Epidermal melanocyte (primary cell): Measurements from ENCODE around the gene ZNF750.

Experiments
- DNase-seq: peaks from one replicate; pipeline ENCODE4 v3.0.0; 2011; ENCODE audit warnings: low spot score; ENCODE audit not compliant: insufficient read length

The ZNF750 gene

DNA sequence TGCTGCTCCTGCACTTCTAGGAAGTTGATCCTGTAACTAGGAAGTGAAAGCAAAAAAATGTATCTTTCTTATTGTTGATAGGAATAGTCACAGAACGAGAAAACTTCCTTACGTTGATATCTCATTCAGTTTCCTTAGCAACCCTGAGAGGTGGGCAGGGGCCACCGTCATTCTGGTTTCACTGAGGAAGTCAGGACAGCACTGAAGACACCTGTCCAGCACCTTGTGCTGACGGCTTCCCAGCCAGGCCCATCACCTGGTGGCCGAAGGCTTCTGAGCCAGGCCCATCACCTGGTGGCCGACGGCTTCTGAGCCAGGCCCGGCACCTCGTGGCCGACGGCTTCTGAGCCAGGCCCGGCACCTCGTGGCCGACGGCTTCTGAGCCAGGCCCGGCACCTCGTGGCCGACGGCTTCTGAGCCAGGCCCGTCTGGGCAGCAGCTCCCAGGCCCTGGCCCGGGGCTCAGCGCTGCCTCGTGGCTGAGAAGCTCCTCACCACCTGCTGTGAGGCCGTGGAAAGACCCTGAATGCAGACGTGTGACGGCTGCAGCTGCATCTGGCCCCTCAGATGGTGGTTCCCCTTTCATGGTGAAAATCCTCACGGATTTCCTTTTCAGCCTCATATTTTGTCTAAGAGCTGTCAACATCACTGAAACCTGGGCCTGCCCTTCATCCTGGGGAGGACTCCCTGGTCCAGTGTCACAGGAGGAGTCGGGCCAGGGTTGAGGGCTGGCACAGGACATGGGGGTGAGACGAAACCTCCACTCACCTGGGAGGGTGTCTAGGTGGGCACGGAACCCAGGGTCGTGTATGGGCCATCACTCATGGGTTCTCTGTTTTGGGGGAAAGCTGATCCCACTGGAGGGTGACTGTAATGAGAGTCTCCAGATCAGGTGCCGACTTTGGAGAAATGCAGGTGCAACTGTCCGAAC lies 33.0 kb upstream of the ZNF750 start:
- no peak for DNase-seq

DNA sequence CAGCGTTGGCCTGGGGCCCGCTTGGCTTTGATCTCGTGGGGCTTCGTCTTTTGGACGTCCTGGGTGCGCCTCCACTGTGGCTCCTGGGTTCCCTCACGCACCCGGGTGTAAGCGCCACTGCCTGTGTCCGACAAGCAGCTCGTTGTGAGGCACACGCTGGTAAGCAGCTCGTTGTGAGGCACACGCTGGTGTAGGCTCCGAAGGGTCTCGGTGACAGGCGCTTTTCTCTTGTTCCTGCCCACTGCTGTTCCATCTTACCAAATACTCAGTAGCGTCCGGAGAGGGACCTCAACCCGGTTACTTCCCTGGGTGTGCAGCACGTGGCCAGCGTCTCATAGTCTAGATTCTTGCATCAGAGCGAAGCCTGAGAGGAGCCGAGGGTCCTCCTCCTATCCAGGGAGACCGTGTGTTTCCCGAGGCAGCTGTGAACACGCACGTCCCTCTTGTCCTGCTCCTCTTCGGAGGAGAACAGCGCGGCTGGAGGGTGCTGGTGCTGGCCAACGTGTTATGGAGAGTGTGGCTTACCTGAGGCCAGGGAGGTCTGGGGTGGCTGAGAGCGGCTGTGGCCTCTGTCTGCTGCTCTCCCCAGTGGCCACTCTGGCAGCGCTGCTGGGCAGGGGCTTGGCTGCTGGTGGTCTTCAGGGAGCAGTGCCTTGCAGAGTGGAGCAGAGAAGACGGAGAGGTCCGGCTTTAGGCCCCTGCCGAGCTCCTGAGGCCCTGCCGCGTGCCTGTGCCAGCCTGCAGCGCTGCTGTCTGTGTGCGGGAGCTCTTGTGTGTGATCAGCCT lies 32.1 kb upstream of the ZNF750 start:
- DNase-seq, result no peak

DNA sequence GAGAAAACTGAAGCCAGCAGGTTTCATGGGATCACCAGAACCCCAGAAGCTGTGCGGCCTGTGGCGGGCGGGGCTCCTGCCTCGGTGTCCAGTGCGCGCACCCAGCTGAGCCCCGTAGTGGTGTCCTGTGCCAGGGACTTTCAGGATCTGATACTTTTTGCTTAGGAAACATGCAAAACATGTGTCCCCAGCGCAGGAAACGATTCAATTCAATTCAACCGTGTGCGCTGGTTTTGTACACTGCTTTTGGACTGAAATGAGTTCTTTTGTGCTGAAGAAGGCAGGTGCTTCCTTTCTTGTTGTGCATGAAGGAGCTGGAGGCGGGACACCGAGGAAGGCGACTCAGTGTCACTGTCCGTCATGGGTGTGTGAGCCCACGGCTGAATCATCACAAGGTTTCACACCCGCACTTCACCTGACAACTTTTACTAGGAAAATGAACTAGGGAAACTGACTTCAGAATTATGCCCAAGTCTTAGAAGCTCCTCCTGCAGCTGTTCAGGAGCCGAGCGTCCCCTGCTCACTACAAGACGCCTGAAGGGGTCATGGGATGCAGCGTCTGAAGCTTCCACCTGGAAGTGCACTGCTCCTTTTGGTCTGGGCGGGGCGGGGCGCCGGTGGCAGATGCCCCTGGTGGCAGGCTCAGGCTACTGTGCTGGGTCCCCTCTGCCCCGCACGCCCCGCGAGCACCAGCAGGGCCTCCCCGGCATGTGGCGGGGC lies 31.4 kb upstream of the ZNF750 start:
- DNase-seq, result no peak

DNA sequence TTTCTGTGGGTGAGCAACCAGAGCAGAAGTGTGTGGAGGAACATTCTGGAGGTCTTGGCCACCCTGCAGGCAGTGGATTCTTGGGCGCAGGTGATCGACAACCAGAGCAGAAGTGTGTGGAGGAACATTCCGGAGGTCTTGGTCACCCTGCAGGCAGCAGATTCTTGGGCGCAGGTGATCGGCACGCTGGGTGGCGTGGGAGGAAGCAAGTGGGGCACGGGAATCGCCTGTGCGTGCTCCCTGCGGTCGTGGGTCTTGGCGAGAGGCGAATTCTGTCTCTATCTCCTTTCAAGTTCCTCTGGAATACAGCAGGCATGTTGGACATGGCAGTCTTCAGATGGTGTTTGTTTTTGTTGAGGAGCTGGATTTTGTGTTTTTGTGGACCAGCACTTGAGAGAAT lies 30.7 kb upstream of the ZNF750 start:
- no peak for DNase-seq

DNA sequence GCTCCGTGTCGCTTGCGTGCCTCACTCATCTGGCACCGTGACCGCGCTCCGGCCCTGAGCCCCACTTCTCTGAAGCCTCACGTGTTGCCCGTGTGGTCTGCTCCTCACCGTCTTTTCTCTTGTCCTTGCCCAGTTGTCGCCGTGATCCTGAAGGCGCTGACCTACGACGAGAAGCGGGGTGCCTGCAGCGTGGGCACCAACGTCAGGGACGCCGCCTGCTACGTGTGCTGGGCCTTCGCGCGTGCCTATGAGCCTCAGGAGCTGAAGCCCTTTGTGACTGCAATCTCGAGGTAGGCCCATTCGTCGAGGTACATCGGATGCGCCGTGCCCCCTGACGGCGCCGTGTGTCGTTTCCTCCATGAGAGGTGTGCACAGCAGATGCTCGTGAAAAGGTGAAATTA lies 30.3 kb upstream of the ZNF750 start:
- DNase-seq, result no peak

DNA sequence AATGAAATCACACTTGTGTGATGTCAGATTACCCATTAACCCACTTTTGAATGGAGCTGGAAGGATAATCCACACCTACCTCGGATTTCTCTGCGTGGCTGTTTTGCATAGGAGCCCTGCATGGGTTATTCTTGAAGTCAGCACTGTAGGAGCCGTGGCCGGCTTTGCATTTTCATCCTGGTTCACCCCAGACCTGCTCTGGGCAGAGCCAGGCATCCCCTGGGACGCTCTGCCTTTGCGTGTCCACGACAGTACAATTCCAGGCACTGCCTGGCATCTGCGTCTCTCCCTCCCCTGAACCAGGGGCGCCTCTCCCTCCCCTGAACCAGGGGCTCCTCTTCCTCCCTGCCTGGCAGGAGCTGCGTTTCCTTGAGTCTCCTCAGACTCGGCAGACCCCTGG lies 29.7 kb upstream of the ZNF750 start:
- DNase-seq, result no peak

DNA sequence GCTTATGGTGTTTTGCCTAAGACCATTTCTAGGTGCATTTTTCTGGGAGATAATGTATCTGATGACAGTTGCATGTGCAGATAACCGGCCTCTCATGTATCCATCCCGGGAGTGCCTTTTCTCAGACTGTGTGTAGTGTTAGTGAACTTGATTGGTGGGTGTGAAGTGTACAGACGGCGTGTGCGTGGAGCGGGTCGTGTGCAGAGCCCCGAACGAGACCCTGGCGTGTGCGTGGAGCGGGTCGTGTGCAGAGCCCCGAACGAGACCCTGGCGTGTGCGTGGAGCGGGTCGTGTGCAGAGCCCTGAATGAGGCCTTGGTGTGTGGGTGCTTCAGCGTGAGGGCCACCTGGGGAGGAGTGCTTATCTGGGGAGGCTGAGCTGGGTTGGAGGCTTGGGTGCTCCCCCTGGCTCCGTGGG lies 28.9 kb upstream of the ZNF750 start:
- DNase-seq, result no peak

DNA sequence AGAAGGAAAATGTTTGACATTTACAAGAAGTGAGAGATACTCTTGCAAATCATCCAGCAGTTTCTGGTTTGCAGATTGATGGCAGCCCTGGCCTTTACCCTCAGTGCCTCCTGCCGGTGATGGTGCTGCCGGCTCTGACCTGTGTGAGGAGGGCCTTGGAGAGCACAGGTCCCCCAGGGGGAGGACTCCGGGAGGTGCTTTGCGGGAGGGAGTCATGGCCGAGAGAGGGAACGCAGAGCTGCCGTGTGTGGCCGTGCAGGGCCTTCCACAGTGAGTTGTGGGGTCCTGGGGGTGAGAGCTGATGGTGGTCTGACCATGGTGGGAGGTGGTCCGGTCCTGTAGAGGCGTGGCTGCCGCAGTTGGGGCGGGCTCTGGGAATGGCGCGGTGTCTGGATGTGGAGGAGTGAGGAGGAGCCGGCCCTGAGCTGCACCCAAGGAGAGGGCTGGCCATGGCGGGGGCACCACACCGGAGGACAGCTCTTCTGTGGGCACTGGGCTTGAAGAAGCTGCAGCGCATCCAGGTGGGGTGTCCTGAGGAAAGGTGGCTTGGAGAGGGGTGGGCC lies 28.0 kb upstream of the ZNF750 start:
- no peak for DNase-seq

DNA sequence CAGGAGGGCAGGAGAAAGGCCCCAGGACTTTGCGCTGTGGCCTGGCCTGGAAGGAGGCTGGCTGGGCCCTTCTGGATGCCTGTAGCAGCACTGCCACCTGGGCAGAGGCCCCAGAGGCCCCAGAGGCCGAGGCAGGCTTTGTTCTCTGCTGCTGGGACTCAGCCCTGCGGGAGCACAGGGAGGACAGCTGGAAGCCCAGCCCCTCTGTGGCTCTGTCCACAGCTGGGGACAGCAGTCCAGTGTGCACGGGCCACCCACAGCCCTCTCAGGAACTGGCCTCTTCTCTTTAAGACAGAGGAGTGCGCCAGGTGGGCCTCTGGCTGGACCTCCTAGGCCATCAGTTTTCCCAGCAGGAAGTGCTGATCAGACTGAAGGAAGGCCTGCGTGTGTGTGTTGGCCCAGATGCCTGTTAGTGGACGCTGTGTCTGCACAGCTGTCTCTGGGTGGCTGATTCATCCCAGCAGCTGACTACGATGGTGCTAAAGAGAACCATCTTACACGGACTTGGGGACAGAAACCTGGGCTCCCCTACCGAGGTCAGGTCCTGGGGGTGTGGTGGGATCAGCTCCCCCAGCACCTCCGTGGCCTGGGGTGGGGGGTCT lies 26.9 kb upstream of the ZNF750 start:
- DNase-seq, result no peak

DNA sequence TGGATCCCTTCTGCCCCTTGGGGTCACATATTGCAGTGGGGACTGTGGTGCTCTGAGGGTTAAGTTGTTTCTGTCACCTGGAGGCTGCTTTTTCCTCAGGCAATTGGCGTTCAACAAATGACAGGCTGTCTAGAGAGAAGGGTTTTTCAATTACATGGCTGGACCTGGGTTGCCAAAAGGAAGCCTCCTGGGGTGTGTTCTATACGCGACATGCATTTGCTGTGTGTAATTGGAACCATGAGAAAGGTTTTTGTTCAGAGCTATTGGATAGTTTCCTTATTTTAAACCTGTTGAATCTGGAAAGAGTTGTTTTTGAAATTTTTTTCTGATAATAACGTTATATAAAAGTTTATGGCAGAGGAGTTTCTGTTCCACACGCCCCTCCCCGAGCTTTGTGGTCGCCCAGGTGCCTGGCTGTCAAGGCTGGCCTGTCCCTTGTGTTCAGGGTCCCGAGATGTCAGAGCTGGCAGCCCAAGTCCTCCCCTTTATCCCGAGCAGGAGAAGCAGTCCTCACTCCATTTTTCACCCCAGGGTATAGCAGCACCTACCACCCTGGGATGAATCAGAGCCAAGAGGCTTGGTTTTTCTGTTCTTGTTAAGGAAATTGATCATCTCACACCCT lies 26.1 kb upstream of the ZNF750 start:
- DNase-seq, result no peak

DNA sequence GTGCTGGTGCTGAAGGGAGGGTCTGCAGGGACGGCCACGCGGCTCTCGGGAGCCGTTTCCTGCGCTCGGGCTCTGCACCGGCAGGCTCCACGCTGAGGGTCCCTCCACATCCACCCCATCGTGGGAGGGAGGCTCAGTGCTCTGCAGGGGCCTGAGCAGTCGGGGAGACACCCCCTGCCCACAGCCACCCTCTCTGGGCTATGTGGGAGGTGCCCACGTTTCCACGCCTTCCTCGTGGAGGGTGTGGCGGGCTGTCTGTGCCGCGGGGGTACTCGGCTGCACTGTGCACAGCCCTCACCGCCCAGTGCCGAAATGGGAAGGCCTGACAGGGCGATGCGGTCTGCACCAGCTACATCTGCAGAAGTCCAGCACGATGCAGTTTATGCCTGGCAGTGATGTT lies 25.5 kb upstream of the ZNF750 start:
- DNase-seq, result no peak

DNA sequence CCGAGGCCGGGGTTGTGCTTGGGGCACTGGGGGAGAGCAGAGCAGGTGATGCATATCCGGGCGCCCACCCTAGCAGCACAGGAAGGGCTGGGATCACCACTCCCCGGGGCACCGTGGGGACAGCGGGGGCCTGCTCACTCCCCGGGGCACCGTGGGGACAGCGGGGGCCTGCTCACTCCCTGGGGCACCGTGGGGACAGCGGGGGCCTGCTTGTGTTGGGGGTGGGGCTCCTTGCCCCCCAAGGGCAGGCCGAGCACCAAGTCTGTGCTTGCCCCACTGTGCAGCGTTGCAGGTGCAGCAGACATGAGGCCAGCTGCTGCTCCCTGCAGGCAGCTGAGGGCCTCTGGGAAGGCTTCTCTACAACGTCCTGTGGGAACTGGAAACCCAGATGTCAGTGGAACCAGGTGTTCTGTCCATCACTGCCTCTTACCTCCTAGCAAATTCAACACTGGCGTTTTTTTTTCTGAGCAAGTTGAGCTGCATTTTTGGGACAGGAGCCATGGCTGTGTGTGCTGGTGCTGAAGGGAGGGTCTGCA lies 25.0 kb upstream of the ZNF750 start:
- DNase-seq, result no peak

DNA sequence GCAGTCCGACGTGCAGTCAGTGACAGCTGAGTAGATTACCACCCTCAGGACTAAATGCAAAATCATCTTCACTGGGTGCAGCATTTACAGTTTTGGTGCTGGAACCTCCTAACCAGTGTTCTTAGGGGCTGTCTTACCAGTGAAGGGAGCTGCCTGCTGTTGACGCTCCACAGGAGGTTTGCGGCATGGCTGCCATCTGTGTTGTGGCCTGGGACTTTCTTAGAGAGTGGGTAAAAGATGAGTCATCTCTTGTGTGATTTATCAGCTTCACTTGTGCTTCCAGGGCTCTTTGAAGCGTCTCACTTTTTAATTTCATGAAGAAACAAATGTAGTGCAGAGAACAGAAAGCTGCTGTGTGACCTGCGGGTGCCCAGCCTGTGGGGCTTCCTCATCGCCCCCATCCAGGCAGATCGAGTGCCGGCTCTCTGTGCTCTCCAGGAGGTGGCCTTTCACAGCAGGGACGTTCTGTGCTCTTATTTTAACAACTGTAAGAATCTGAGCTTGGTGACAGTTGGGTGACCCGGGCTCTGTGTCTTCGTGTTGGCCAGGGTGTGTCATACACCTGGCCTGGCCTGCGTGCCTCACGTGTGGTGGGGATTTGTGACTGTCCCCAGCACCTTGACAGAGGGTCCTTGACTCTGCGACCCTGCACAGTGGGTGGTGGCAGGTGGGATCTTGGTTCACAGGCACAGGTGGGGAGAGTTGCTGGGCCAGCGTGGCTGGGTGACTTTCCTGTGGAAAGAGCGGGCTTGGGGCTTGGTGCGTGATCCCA lies 24.3 kb upstream of the ZNF750 start:
- peak; percentile 88 for DNase-seq

DNA sequence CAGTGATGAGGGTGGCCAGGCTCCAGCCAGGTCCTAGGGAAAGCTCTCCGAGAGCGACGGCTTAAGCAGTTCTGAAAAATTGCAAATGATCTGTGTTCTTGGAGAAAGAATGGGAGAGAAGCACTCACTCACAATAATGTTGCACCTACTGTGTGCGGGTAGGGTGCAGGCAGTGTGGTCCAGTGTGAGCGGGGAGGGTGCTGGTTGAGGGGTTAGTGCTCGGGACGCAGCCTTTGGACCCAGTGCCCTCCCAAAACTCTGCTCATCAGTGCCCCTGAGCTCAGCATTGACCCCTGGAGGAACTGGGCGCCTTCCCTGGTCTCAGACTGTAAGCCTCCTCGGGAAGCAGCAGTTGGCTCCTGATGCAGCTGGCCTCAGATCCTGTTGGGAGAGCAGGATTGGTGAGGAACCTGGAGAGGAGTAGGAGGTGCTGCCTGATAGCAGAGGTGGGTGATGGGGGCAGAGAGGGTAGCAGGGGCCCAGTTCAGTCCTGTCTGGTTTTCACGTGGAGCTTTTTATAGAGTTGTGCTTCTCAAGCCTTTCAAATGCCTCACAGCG lies 23.6 kb upstream of the ZNF750 start:
- no peak for DNase-seq

DNA sequence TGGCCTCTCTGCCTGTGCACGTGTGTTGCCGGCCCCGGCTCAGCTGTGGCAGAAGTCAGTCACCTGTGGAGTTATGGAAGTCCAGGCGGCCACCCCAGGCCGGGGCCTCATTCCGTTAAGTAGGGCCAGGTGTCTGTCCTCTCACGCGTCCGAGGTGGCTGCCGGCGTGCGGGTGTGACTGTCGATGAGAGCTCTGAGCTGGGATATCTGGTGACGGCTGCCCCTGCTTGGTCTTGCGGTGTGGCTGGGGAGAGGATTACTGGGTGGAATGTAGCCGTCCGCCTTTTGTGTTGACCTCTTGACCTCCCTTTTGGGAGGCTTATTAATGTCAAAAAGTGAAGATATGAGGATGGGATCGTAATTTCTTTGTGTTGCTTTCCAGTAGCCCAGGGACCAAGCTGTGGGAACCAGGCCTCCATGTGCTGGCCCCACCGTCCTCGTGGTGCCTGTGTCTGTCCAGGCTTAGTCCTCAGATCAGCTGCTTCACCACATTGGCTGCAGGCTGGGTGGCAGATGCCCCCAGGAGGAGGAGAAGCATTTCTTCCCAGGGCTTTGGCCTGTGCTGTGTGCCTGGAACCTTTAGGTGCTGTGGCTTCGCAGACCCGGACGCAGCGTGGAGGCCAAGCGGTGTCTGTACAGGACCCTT lies 23.0 kb upstream of the ZNF750 start:
- DNase-seq, result no peak

DNA sequence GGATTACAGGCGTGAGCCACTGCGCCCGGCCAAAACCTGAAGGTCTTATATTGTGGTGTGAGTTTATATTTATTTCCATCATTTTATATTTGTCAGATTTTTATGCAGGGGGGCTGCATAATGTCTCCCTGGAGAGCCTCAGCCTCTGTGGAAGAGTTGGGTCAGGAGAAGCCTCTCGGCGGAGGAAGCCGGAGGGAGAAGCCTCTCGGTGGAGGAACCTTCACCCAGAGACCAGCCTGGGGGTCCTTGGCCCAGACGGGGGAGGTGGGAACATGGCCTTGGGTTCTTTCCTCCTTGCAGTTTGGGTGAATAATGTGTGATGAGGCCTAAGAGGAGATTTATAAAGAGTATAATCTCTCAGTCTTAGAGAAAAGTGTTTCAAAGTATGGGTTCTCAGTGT lies 22.4 kb upstream of the ZNF750 start:
- DNase-seq, result no peak

DNA sequence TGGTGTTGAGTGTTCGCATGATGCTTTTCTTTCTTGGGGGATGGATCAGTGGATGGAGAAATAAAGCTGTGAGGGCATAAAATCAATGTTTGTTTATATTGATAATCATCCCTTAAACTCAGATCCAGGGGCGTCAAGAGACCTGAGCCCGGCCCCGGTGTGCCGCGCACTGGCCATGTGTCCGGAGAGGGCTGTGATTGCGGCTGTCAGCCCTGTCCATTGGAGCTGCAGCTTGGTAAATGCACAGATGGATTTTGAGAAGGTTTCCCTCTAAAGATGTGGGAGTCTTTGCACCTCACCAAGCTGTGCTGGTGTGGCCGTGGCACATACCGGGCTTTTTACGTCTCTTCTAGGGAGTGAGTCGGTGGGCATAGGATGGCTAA lies 21.6 kb upstream of the ZNF750 start:
- no peak for DNase-seq

DNA sequence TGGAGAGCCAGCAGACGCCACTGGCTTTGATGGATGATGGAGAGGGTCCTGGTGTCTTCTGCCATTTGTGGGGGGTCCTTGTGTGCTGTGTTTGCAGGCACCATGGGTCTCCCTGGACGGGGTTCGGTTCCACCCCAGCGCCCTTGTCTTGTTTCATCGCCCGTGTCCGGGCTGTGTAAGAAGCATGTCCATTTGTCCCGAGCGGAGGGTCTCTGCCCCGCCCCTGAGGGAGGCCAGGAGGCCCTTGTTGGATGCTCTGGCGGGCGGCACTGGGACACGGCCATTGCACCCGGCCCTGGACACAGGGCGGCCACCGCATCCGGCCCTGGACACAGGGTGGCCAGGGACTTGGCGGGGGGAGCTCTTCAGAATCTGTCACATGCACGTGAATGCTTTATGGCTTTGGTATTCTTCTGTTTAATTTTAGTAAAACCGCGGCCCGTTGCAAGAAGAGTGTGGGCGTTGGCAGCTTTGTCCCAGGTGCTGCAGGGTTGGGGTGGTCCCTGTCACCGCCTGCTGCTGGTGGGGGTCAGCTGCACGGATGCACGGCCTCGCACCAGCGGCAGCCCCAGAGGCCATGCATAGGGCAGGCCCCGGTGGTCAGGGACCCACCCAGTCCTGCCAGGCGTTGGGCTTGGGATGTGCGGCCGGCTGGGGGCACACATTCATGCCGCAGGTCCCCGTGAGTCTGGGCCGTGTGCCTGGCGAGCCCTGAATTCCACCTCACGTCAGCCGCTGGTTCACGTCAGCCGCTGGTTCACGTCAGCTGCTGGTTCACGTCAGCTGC lies 21.0 kb upstream of the ZNF750 start:
- no peak for DNase-seq
